ENCODE data around the gene PLXNA1.

PLXNA1 gene

DNA sequence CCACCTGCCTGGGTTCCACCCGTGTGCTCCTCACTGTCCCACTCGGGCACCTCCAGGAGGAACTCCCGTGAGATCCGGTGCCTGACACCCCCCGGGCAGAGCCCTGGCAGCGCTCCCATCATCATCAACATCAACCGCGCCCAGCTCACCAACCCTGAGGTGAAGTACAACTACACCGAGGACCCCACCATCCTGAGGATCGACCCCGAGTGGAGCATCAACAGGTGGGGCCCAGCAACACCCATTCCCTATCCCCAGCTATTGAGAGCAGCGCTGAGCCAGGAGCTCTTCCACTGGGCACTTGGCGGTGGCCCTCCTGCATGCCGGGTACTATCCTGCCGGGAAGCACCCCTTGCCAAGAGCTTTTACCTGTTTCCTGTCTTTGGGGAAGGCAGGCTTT, 33.5 kb downstream of the PLXNA1 start:
- H2AFZ ChIP-seq = no peak overlapping the region
- no peak overlapping the region for H3K27ac ChIP-seq
- H3K4me1 ChIP-seq = no peaks in the 10 kb centered on the region
- H3K9me3 ChIP-seq (ENCODE audit: control insufficient read depth, low read length) = no peaks in the 10 kb centered on the region
- H3K9ac ChIP-seq = no peak overlapping the region
- peaks cover 28% of the 10 kb centered on the region for H3K79me2 ChIP-seq
- no peak overlapping the region for H3K4me2 ChIP-seq (ENCODE audit: low read length)
- no peak for TF ChIP-seq CTCF (IDR thresholded peaks at IDR 0.05)
- no peaks in the 10 kb centered on the region for H3K27me3 ChIP-seq (ENCODE audit: control insufficient read depth, insufficient read depth, low read length)
- no peaks in the 10 kb centered on the region for H3K36me3 ChIP-seq (ENCODE audit: control insufficient read depth, insufficient read depth, low read length)
- H3K4me3 ChIP-seq (ENCODE audit: low read depth, low read length) = no peak overlapping the region

DNA sequence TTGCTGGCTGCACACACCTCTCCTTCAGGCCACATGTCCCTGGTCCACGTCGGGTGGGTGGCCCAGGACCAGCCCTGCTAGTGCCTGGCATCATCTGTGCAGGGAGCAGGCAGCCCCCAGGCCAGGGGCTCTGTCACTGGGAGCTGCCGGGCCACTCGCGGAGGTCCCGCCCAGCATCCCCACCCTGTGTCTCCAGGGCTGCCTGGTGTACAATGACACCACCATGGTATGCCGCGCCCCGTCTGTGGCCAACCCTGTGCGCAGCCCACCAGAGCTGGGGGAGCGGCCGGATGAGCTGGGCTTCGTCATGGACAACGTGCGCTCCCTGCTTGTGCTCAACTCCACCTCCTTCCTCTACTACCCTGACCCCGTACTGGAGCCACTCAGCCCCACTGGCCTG, 34.3 kb downstream of the PLXNA1 start:
- Histone ChIP-seq H3K79me2 (peaks cover 21% of the 10 kb centered on the region), H2AFZ (no peak overlapping the region), H3K36me3 (ENCODE audit: control insufficient read depth, insufficient read depth, low read length) (no peaks in the 10 kb centered on the region)

DNA sequence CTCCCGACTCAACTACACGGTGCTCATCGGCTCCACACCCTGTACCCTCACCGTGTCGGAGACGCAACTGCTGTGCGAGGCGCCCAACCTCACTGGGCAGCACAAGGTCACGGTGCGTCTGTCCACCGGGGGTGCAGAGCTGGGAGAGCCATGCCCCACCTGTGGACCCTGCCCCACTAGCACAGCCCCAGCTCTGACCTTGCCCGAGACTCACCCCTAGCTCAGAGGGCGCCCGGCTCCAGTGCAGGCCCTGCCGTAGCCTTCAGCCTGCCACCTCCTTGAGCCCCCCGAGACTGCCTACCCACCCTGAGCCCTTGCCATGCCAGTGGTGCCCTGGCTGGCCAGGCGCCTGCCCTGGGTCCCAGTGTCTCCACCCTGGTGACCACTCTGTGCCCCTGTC, 34.9 kb downstream of the PLXNA1 start:
- Histone ChIP-seq H3K4me1 (no peaks in the 10 kb centered on the region), H3K27me3 (ENCODE audit: control insufficient read depth, insufficient read depth, low read length) (no peaks in the 10 kb centered on the region), H3K9me3 (ENCODE audit: control insufficient read depth, low read length) (no peaks in the 10 kb centered on the region), H3K4me2 (ENCODE audit: low read length) (no peak overlapping the region), H3K36me3 (ENCODE audit: control insufficient read depth, insufficient read depth, low read length) (no peaks in the 10 kb centered on the region), H3K9ac (no peak overlapping the region), H3K79me2 (peaks cover 15% of the 10 kb centered on the region), H2AFZ (no peak overlapping the region), H3K4me3 (ENCODE audit: low read depth, low read length) (no peak overlapping the region), H3K27ac (no peak overlapping the region)
- no peak for TF ChIP-seq CTCF (IDR thresholded peaks at IDR 0.05)

More for the DNA sequence above, 34.3 kb downstream of the PLXNA1 start:
- no peak for TF ChIP-seq CTCF (IDR thresholded peaks at IDR 0.05)
- Histone ChIP-seq H3K4me2 (ENCODE audit: low read length) (no peak overlapping the region), H3K27me3 (ENCODE audit: control insufficient read depth, insufficient read depth, low read length) (no peaks in the 10 kb centered on the region), H3K4me3 (ENCODE audit: low read depth, low read length) (no peak overlapping the region), H3K9me3 (ENCODE audit: control insufficient read depth, low read length) (no peaks in the 10 kb centered on the region), H3K27ac (no peak overlapping the region), H3K9ac (no peak overlapping the region), H3K4me1 (no peaks in the 10 kb centered on the region)

- Histone ChIP-seq H3K9ac (no peak overlapping the region), H3K9me3 (ENCODE audit: control insufficient read depth, low read length) (no peaks in the 10 kb centered on the region), H2AFZ (no peak overlapping the region), H3K36me3 (ENCODE audit: control insufficient read depth, insufficient read depth, low read length) (no peaks in the 10 kb centered on the region), H3K27me3 (ENCODE audit: control insufficient read depth, insufficient read depth, low read length) (no peaks in the 10 kb centered on the region), H3K27ac (no peak overlapping the region), H3K79me2 (peaks cover 14% of the 10 kb centered on the region), H3K4me3 (ENCODE audit: low read depth, low read length) (no peak overlapping the region), H3K4me2 (ENCODE audit: low read length) (no peak overlapping the region), H3K4me1 (no peaks in the 10 kb centered on the region)
- no peak for TF ChIP-seq CTCF (IDR thresholded peaks at IDR 0.05)
These were observed 35.5 kb downstream of the PLXNA1 start for GRCh38 chr3:127018306-127018828.

DNA sequence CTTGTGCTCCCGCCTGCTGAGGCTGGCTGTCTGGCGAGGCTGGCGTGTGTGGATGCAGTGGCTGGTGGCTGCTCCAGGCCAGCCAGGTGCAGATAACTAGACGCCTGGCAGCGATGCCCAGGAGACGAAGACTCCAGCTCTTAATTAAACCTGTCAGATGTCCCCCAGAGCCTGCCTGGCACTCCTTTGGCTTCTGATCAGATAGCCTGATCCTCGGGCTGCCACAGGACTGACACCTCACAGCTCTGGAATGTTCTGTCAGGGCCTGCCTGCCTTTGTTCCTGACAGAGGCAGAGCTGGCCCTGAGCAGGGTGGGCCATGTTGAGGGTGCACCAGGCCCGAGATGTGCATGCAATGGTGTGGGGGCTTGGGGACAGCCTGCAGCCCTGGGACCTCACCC, 36.5 kb downstream of the PLXNA1 start:
- no peak overlapping the region for H2AFZ ChIP-seq
- H3K4me1 ChIP-seq = no peaks in the 10 kb centered on the region
- no peaks in the 10 kb centered on the region for H3K27me3 ChIP-seq (ENCODE audit: control insufficient read depth, insufficient read depth, low read length)
- no peak overlapping the region for H3K27ac ChIP-seq
- H3K79me2 ChIP-seq = peaks cover 12% of the 10 kb centered on the region
- H3K4me2 ChIP-seq (ENCODE audit: low read length) = no peak overlapping the region
- no peaks in the 10 kb centered on the region for H3K36me3 ChIP-seq (ENCODE audit: control insufficient read depth, insufficient read depth, low read length)
- no peak for TF ChIP-seq CTCF (IDR thresholded peaks at IDR 0.05)
- no peak overlapping the region for H3K9ac ChIP-seq
- H3K9me3 ChIP-seq (ENCODE audit: control insufficient read depth, low read length) = no peaks in the 10 kb centered on the region
- H3K4me3 ChIP-seq (ENCODE audit: low read depth, low read length) = no peak overlapping the region
